Right lobe of liver (tissue), 6 donors: ENCODE results near the gene ZMYND15. TPM values are rescaled to one million over a fixed set of nuclear protein-coding genes. Genes with fewer than 3 reads are reported as not detected.

Experiments
- ATAC-seq, 4 donors: fragments of 200-7000 bp; cut with Tn5 transposase; one replicate each; pipeline ENCODE4 v1.9.1; 2020; ENCODE audit warnings: mild to moderate bottlenecking in 4 of 4, moderate library complexity in 4 of 4
- DNase-seq, 3 donors: peaks; one replicate each; pipeline ENCODE4 v3.0.0-alpha.2; 2020
- H3K27ac ChIP-seq, 3 donors: fragments of 200-600 bp; one replicate each; pipeline ENCODE4 v1.8.0; 2022
- H3K27me3 ChIP-seq, 2 donors: fragments of 200-600 bp; one replicate each; pipeline ENCODE4 v1.8.0; 2022
- H3K36me3 ChIP-seq, 4 donors: fragments of 200-600 bp; sonication (generic) in 1 of 4; one replicate each; pipeline versions ENCODE4 v1.5.1 to v1.8.0; 2017 to 2022; ENCODE audit warnings: control low read depth in 1 of 4
- H3K4me1 ChIP-seq, 4 donors: fragments of 200-600 bp; sonication (generic) in 1 of 4; one replicate each; pipeline versions ENCODE4 v1.5.1 to v1.8.0; 2017 to 2022; ENCODE audit warnings: control low read depth in 1 of 4
- H3K4me3 ChIP-seq, 3 donors: fragments of 200-600 bp; one replicate each; pipeline ENCODE4 v1.8.0; 2022
- H3K9me3 ChIP-seq, 4 donors: fragments of 200-600 bp; sonication (generic) in 1 of 4; one replicate each; pipeline versions ENCODE4 v1.5.1 to v1.8.0; 2017 to 2022; ENCODE audit warnings: control low read depth in 1 of 4
- POLR2A ChIP-seq: fragments of 450-650 bp; IDR thresholded peaks from one replicate; pipeline ENCODE4 v1.6.1; 2017; ENCODE audit warnings: antibody characterized with exemption, mild to moderate bottlenecking
- WGBS: methylation state at CpG from one replicate; pipeline ENCODE4 v1.1.6; 2018; ENCODE audit warnings: low coverage, low lambda C conversion rate; ENCODE audit not compliant: insufficient coverage; ENCODE audit errors: missing lambda C conversion rate; 5-methylcytosine and 5-hydroxymethylcytosine counted together
- intact Hi-C, 2 donors: fragments of 100-400 bp; cut with DNase I; formaldehyde crosslinking; loops; one replicate each; pipeline versions ENCODE4 v1.11.2 to v1.14.1; 2022
- total RNA-seq, 6 experiments: library from RNA; depleted of rRNA in 2 of 6; stranded (reverse); fragments of >200 nt in 2 of 6; fragmentation: NEBNext Ultra II Directional in 3 of 6; extraction: Animal tissue kit (Norgen Biotek cat#: 25700) in 3 of 6; gene quantifications; one replicate each; pipeline versions ENCODE4 v1.1.0 to v1.2.4, GENCODE V29; 2016 to 2023
- TF ChIP-seq, protein P1 (sequence below), 4 donors: fragments of 200-600 bp in 3 of 4; fragments of 450-650 bp in 1 of 4; IDR thresholded peaks; one replicate each; pipeline versions ENCODE4 v1.5.1 to v1.8.0; 2016 to 2022; ENCODE audit warnings: antibody characterized with exemption in 4 of 4, mild to moderate bottlenecking in 2 of 4
- donor health status: DM: no; HTN: yes; CAD: no.
- donor health status: DM: no; HTN: no; CAD: no.
- donor health status: DM: no; HTN: no; CAD: no.
- donor health status: DM: no; HTN: yes; CAD: no.
- donor health status: DM: no; HTN: yes; CAD: no.

ZMYND15 gene
- total RNA-seq, 6 experiments from 2014 or later = 0.70 to 6.5 (median 1.9) TPM

DNA sequence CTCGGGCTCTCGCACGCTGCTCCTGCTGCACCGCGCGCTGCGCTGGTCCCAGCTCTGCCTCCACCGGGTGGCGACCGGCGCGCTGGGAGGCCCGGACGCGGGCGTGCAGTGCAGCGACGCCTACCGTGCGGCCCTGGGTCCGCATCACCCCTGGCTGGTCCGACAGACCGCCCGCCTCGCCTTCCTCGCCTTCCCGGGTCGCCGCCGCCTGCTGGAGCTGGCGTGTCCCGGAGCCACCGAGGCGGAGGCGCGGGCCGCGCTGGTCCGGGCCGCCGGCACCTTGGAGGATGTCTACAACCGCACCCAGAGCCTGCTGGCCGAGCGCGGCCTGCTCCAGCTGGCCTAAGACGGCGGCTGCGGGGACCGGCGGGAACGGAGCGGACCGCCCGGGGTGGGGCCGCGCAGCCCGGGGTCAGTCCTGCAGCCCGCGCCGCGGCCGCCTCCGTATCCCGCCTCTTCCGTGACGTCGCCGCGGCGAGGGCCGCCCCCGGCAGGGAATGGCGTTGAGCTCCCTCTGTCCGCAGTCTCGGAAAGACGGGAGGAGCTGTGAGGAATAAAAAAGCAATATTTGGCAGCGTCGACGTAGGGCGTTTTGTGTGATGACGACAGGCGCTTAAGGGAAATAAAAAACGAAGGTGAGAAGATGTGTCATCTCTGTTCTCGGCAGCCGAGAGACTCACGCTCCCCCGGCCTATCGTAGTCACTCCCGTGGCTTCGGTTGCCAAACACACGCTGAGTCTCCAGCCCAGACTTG is 50.5 kb downstream of the ZMYND15 start:
- intact Hi-C loops = loop anchor here (5.0 to 10.0 kb wide), 2 partner anchors 55 to 97 kb away; partner anchors contain the start of genes CXCL16 (in 2 of the 2), MED11 (in 2 of the 2) and ZMYND15 (in 2 of the 2)
- peak; percentile 96 for TF ChIP-seq POLR2A
- TF ChIP-seq, protein P1, sequence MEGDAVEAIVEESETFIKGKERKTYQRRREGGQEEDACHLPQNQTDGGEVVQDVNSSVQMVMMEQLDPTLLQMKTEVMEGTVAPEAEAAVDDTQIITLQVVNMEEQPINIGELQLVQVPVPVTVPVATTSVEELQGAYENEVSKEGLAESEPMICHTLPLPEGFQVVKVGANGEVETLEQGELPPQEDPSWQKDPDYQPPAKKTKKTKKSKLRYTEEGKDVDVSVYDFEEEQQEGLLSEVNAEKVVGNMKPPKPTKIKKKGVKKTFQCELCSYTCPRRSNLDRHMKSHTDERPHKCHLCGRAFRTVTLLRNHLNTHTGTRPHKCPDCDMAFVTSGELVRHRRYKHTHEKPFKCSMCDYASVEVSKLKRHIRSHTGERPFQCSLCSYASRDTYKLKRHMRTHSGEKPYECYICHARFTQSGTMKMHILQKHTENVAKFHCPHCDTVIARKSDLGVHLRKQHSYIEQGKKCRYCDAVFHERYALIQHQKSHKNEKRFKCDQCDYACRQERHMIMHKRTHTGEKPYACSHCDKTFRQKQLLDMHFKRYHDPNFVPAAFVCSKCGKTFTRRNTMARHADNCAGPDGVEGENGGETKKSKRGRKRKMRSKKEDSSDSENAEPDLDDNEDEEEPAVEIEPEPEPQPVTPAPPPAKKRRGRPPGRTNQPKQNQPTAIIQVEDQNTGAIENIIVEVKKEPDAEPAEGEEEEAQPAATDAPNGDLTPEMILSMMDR (IDR thresholded peaks at IDR 0.05) = peak; percentile 64 to 96 (median 79)
- DNase-seq (peak; percentile 89 to 92 (median 91)), ATAC-seq (peak; percentile 67 to 86 (median 78))
- H3K27ac ChIP-seq = peak overlapping the region; percentile 84 to 96 (median 92)
- 0% methylated on average over 28 of the region's 91 CpGs for WGBS
- no peaks in the 10 kb centered on the region for H3K9me3 ChIP-seq
- H3K4me1 ChIP-seq = peaks cover 0 to 25% (median 5%) of the 10 kb centered on the region in 4 donors
- H3K4me3 ChIP-seq = peak overlapping the region; percentile 68 to 84 (median 83)
- H3K27me3 ChIP-seq = no peaks in the 10 kb centered on the region
- H3K36me3 ChIP-seq = no peaks in the 10 kb centered on the region

DNA sequence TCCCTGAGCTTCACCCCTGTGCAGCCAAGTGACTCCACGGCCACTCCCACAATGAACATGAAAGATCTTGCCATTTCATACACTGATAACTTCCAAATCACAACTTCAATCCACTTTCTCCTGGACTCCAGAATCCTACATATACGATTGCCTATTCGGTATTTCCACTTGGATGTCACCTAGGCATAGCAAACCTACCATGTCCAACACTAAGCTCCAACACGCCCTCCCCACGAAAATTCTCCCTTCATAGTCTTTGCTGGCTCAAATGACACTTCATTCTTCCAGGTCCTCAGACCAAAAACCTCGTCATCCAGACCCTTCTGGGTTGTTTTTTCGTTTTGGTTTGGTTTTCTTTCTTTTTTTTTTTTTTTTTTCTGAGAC is 51.1 kb downstream of the ZMYND15 start:
- ATAC-seq (no peak), DNase-seq (no peak)
- WGBS = 67% methylated on average over 6 of the region's 7 CpGs
- intact Hi-C loops = no loop called here
- Histone ChIP-seq H3K9me3 (no peaks in the 10 kb centered on the region), H3K36me3 (no peaks in the 10 kb centered on the region), H3K27me3 (no peaks in the 10 kb centered on the region), H3K4me3 (peak overlapping the region; percentile 68 to 84 (median 83)), H3K27ac (peak overlapping the region; percentile 84 to 96 (median 92)), H3K4me1 (peaks cover 0 to 25% (median 5%) of the 10 kb centered on the region in 4 donors)
- no peak for TF ChIP-seq POLR2A
- TF ChIP-seq, protein P1 (IDR thresholded peaks at IDR 0.05) = no peak

DNA sequence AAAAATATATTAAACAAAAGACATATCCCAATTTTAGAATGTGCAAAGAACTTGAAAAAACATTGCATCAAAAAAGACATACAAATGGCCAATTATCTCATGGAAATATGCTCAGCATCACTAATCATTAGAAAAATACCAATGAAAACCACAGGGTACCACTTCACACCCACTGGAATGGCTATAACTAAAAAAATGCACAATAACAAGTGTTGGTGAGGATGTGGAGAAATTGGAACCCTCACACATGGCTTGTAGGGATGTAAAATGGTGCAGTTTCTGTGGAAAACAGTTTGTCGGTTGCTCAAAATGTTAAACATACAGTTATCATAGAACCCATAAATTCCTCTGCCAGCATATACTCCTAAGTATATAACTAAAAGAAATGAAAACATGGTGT is 55.5 kb downstream of the ZMYND15 start:
- ATAC-seq = no peak
- H3K4me3 ChIP-seq = no peak overlapping the region
- peaks cover 0 to 17% (median 0%) of the 10 kb centered on the region in 4 donors for H3K36me3 ChIP-seq
- DNase-seq = no peak
- H3K9me3 ChIP-seq = no peaks in the 10 kb centered on the region
- 92% methylated on average over 1 of the region's 1 CpG for WGBS
- peak overlapping the region in 1 of 3 donors; percentile 74 for H3K27ac ChIP-seq
- intact Hi-C loops = no loop called here
- H3K27me3 ChIP-seq = no peaks in the 10 kb centered on the region
- peaks cover 0 to 11% (median 0%) of the 10 kb centered on the region in 4 donors for H3K4me1 ChIP-seq
- TF ChIP-seq, protein P1 (IDR thresholded peaks at IDR 0.05) = no peak
- TF ChIP-seq POLR2A = no peak

Other genes starting within 250 kb of the ZMYND15 start
- gene SPNS2, start 241.0 kb upstream of the ZMYND15 start, total RNA-seq = 10 to 100 TPM in 1 of 6 experiments, 1 to 10 TPM in 5; 3.0 to 12.4 (median 7.3) TPM
- 10 to 100 TPM; 16.3 to 32.0 (median 23.7) TPM for gene MYBBP1A, start 184.4 kb upstream of the ZMYND15 start, total RNA-seq
- under 1 TPM; 0.09 to 0.92 (median 0.27) TPM for gene GGT6, start 179.3 kb upstream of the ZMYND15 start, total RNA-seq
- under 1 TPM in 3 of 6 experiments, not detected in 3; 0.12 to 0.25 (median 0.14) TPM for gene SMTNL2, start 155.3 kb upstream of the ZMYND15 start, total RNA-seq
- gene ALOX15, start 98.2 kb upstream of the ZMYND15 start, total RNA-seq = under 1 TPM in 4 of 6 experiments, not detected in 2; 0.09 to 0.53 (median 0.28) TPM
- gene PELP1, start 35.7 kb upstream of the ZMYND15 start, total RNA-seq = 10 to 100 TPM; 11.5 to 22.2 (median 16.1) TPM
- gene ARRB2, start 29.2 kb upstream of the ZMYND15 start, total RNA-seq = 10 to 100 TPM; 18.2 to 38.6 (median 23.9) TPM
- 10 to 100 TPM in 5 of 6 experiments, 1 to 10 TPM in 1; 10.0 to 21.1 (median 16.2) TPM for gene MED11, start 8.4 kb upstream of the ZMYND15 start, total RNA-seq
- gene CXCL16, start 95 bp downstream of the ZMYND15 start, total RNA-seq = 10 to 100 TPM; 13.3 to 69.6 (median 31.3) TPM
- 100 to 1,000 TPM in 3 of 6 experiments, 10 to 100 TPM in 3; 67.1 to 215 (median 112) TPM for gene TM4SF5, start 32.1 kb downstream of the ZMYND15 start, total RNA-seq
- gene VMO1, start 46.5 kb downstream of the ZMYND15 start, total RNA-seq = 10 to 100 TPM in 1 of 6 experiments, 1 to 10 TPM in 5; 3.5 to 12.3 (median 5.2) TPM
- 10 to 100 TPM; 20.6 to 97.4 (median 60.9) TPM for gene GLTPD2, start 49.1 kb downstream of the ZMYND15 start, total RNA-seq
- gene PSMB6, start 56.3 kb downstream of the ZMYND15 start, total RNA-seq = 100 to 1,000 TPM in 2 of 6 experiments, 10 to 100 TPM in 4; 68.8 to 136 (median 75.7) TPM
- 10 to 100 TPM in 3 of 6 experiments, 1 to 10 TPM in 3; 8.2 to 27.3 (median 10.8) TPM for gene PLD2, start 67.3 kb downstream of the ZMYND15 start, total RNA-seq
- 10 to 100 TPM; 20.3 to 42.5 (median 28.0) TPM for gene MINK1, start 93.5 kb downstream of the ZMYND15 start, total RNA-seq
- 1 to 10 TPM; 1.6 to 4.0 (median 3.2) TPM for gene C17orf107, start 159.7 kb downstream of the ZMYND15 start, total RNA-seq
- gene CHRNE, start 163.3 kb downstream of the ZMYND15 start, total RNA-seq = 1 to 10 TPM; 1.4 to 2.9 (median 2.0) TPM
- under 1 TPM in 3 of 6 experiments, not detected in 3; 0.13 to 0.20 (median 0.15) TPM for gene GP1BA, start 192.4 kb downstream of the ZMYND15 start, total RNA-seq
- 10 to 100 TPM; 32.6 to 64.2 (median 41.0) TPM for gene SLC25A11, start 200.2 kb downstream of the ZMYND15 start, total RNA-seq
- 10 to 100 TPM; 52.1 to 73.5 (median 57.5) TPM for gene RNF167, start 200.4 kb downstream of the ZMYND15 start, total RNA-seq
- 1,000 to 10,000 TPM in 1 of 6 experiments, 100 to 1,000 TPM in 5; 221 to 1,037 (median 292) TPM for gene PFN1, start 208.7 kb downstream of the ZMYND15 start, total RNA-seq
- gene ENO3, start 211.3 kb downstream of the ZMYND15 start, total RNA-seq = 10 to 100 TPM; 54.7 to 69.8 (median 58.7) TPM
- gene SPAG7, start 228.0 kb downstream of the ZMYND15 start, total RNA-seq = 10 to 100 TPM; 22.3 to 33.9 (median 26.4) TPM
- gene CAMTA2, start 247.8 kb downstream of the ZMYND15 start, total RNA-seq = 10 to 100 TPM; 15.3 to 21.1 (median 17.7) TPM